ENCODE data around the gene CRIP2. TPM values are rescaled to one million over a fixed set of nuclear protein-coding genes. Genes with fewer than 3 reads are reported as not detected.

The CRIP2 gene
- total and polyA plus RNA-seq, 2 of the 8 experiments (the other 6 are each of a cell fraction or from before 2014, with no cell fraction given), result 4.2 to 13.5 TPM

DNA sequence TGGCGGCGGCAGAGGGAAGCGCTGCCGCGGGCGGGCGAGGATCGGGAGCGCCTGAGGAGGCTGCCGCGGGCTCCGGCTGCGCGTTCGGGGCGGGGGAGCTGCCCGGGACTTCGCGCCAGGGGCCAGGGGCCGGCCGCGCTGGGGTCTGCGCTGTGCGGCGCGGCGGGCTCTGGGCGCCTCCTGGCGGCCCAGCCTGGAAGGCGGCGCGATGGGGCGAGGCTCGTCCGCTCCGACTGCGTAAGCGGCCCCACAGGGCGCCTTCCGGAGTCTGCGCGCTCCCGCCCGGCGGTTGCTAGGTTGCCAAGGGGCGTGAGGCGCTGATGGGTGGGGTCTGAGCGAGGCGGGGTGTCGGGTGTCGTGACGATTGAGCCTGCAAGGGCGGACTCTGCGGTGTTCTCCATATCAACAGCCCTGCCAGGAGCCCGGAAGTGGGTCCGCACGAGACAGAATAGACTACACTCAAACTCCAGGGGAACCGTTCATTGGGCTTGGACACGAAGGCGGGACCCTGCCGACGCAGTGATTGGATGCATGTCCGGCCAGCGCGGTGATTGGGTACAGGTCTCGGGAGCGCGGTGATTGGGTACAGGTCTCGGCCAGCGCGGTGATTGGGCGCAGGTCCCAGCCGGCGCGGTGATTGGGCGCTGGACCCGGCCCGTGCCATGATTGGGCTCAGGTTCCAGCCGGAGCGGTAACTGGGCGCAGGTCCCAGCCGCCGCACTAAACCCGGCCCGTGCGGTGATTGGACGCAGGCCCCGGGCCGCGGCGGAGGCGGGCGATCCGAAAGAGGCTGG lies 16.1 kb downstream of the CRIP2 start, which contains the start of gene TEDC1 (continued):
- TF ChIP-seq GABPA (IDR thresholded peaks at IDR 0.05; ENCODE audit: borderline replicate concordance, insufficient read depth, low read length) (peak; percentile 93), RXRA (IDR thresholded peaks at IDR 0.05; ENCODE audit: insufficient read depth, low read depth, low read length) (no peak), RNF2 (IDR thresholded peaks at IDR 0.05; ENCODE audit: borderline replicate concordance, low read depth, low read length, missing control alignments, poor library complexity, severe bottlenecking) (no peak), BRCA1 (IDR thresholded peaks at IDR 0.05; ENCODE audit: low read depth, low read length) (no peak), EP300 (IDR thresholded peaks at IDR 0.05; ENCODE audit: borderline replicate concordance in 1 of 2, low read depth in 2 of 2, low read length in 2 of 2) (no peak), YY1 (IDR thresholded peaks at IDR 0.05; ENCODE audit: low read depth, low read length) (0 out of 2 replicates have a peak, but pooled peaks have one; percentile 23), SIN3A (conservative IDR thresholded peaks at IDR 0.05 in 1 of 2, IDR thresholded peaks at IDR 0.05 in 1 of 2; ENCODE audit: low read depth in 1 of 2, low read length in 2 of 2) (peak in 1 of 2 experiments; percentile 36; a peak in 1 of 4 replicates), PHF8 (conservative IDR thresholded peaks at IDR 0.05; ENCODE audit: low read depth, low read length) (no peak), BCL11A (IDR thresholded peaks at IDR 0.05; ENCODE audit: low read depth in 2 of 2, low read length in 2 of 2) (no peak), MAFK (IDR thresholded peaks at IDR 0.05; ENCODE audit: low read depth, low read length) (no peak), KDM4A (IDR thresholded peaks at IDR 0.05; ENCODE audit: low read depth, low read length, severe bottlenecking) (peak; percentile 16), HDAC2 (IDR thresholded peaks at IDR 0.05; ENCODE audit: borderline replicate concordance in 1 of 2, low read depth in 2 of 2, low read length in 2 of 2) (no peak), SIX5 (IDR thresholded peaks at IDR 0.05; ENCODE audit: low read depth, low read length) (peak; percentile 27; the same call in 1 of the 2 replicates), SP4 (IDR thresholded peaks at IDR 0.05; ENCODE audit: low read length) (peak; percentile 80; the same call in 1 of the 2 replicates), GTF2F1 (IDR thresholded peaks at IDR 0.05; ENCODE audit: borderline replicate concordance, low read depth, low read length) (no peak), EZH2 (IDR thresholded peaks at IDR 0.05; ENCODE audit: low read depth, low read length, severe bottlenecking) (no peak), TBP (IDR thresholded peaks at IDR 0.05; ENCODE audit: low read depth, low read length) (peak; percentile 74), SAP30 (IDR thresholded peaks at IDR 0.05; ENCODE audit: insufficient read depth, insufficient replicate concordance, low read length) (no peak), NRF1 (IDR thresholded peaks at IDR 0.05; ENCODE audit: low read depth, low read length) (peak; percentile 39; the same call in 1 of the 2 replicates), JUN (IDR thresholded peaks at IDR 0.05; ENCODE audit: low read depth, low read length) (no peak), CHD2 (IDR thresholded peaks at IDR 0.05; ENCODE audit: low read length) (peak; percentile 87)
- TF ChIP-seq, protein P1, sequence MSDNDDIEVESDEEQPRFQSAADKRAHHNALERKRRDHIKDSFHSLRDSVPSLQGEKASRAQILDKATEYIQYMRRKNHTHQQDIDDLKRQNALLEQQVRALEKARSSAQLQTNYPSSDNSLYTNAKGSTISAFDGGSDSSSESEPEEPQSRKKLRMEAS (IDR thresholded peaks at IDR 0.05), result peak; percentile 73
